Ureter (tissue), 1 donor: ENCODE data around the gene AMBP. TPM values are rescaled to one million over a fixed set of nuclear protein-coding genes. Genes with fewer than 3 reads are reported as not detected.

ENCODE experiments used
- DNase-seq: peaks from one replicate; pipeline ENCODE4 v3.0.0-alpha.2; 2020; ENCODE audit warnings: low spot score
- total RNA-seq: library from RNA; stranded (reverse); gene quantifications from one replicate; pipeline ENCODE4 v1.2.4, GENCODE V29; 2023
- donor health status: DM: yes; HTN: yes; CAD: no.

AMBP gene
- total RNA-seq, 1 donor from 2014 or later, result 0.99 TPM

- no peak for DNase-seq
Observed at GRCh38 chr9:114075602-114076001, 2.5 kb downstream of the AMBP start.

- peak; percentile 65 for DNase-seq
Observed at GRCh38 chr9:114072184-114073140, 5.6 kb downstream of the AMBP start.

GRCh38 chr9:114071197-114071795 lies 6.8 kb downstream of the AMBP start:
- DNase-seq, result no peak

GRCh38 chr9:114070188-114071103 lies 7.7 kb downstream of the AMBP start:
- DNase-seq, result no peak

GRCh38 chr9:114069476-114070187 lies 8.5 kb downstream of the AMBP start:
- no peak for DNase-seq

- DNase-seq, result no peak
Observed at GRCh38 chr9:114065304-114065703, 12.8 kb downstream of the AMBP start.

GRCh38 chr9:114061830-114062474 lies 16.1 kb downstream of the AMBP start:
- no peak for DNase-seq

GRCh38 chr9:114061292-114061691 lies 16.8 kb downstream of the AMBP start:
- DNase-seq, result no peak

GRCh38 chr9:114060711-114061110 lies 17.4 kb downstream of the AMBP start:
- DNase-seq, result no peak

- DNase-seq, result no peak
Observed at GRCh38 chr9:114060070-114060469, 18.0 kb downstream of the AMBP start.

GRCh38 chr9:114059047-114059803 lies 18.9 kb downstream of the AMBP start:
- no peak for DNase-seq

- DNase-seq, result no peak
Observed at GRCh38 chr9:114058688-114059046, 19.4 kb downstream of the AMBP start.

- no peak for DNase-seq
Observed at GRCh38 chr9:114057161-114057885, 20.8 kb downstream of the AMBP start.

GRCh38 chr9:114056527-114056926 lies 21.6 kb downstream of the AMBP start:
- no peak for DNase-seq

GRCh38 chr9:114055894-114056293 lies 22.2 kb downstream of the AMBP start:
- DNase-seq, result no peak

GRCh38 chr9:114055061-114055460 lies 23.0 kb downstream of the AMBP start:
- no peak for DNase-seq

GRCh38 chr9:114054191-114054690 lies 23.9 kb downstream of the AMBP start:
- no peak for DNase-seq

GRCh38 chr9:114053246-114054005 lies 24.7 kb downstream of the AMBP start:
- no peak for DNase-seq

- DNase-seq, result no peak
Observed at GRCh38 chr9:114051706-114052105, 26.4 kb downstream of the AMBP start.
